Breast epithelium (tissue), 4 donors: ENCODE results near the gene PRKD3. TPM values are rescaled to one million over a fixed set of nuclear protein-coding genes. Genes with fewer than 3 reads are reported as not detected.

Experiments used
- DNase-seq, 2 donors: peaks; one replicate each; pipeline ENCODE4 v3.0.0-alpha.2; 2019; ENCODE audit warnings: low spot score in 2 of 2
- H3K27ac ChIP-seq, 2 donors: fragments of 200-600 bp; sonication (generic) in 1 of 2; one replicate each; pipeline ENCODE4 v1.5.1; 2016 to 2019; ENCODE audit warnings: mild to moderate bottlenecking in 1 of 2
- H3K27me3 ChIP-seq, 2 donors: fragments of 200-600 bp; sonication (generic) in 1 of 2; one replicate each; pipeline versions ENCODE4 v1.5.1 to v1.6.0; 2017 to 2019; ENCODE audit warnings: control low read depth in 1 of 2, mild to moderate bottlenecking in 1 of 2
- H3K36me3 ChIP-seq: fragments of 200-600 bp; one replicate; pipeline ENCODE4 v1.5.1; 2019
- H3K4me1 ChIP-seq, 2 donors: fragments of 200-600 bp; sonication (generic); one replicate each; pipeline ENCODE4 v1.5.1; 2016 to 2019; ENCODE audit warnings: control low read depth in 1 of 2
- H3K4me3 ChIP-seq, 3 donors: fragments of 200-600 bp; sonication (generic); 1 replicate in 2 of 3; 2 replicates in 1 of 3; pipeline ENCODE4 v1.5.1; 2016 to 2019; ENCODE audit warnings: mild to moderate bottlenecking in 3 of 3, moderate library complexity in 2 of 3
- H3K9me3 ChIP-seq, 2 donors: fragments of 200-600 bp; sonication (generic) in 1 of 2; one replicate each; pipeline ENCODE4 v1.5.1; 2016 to 2019; ENCODE audit warnings: control low read depth in 1 of 2
- CTCF ChIP-seq, 3 donors: fragments of 450-650 bp; IDR thresholded peaks; one replicate each; pipeline ENCODE4 v1.5.1; 2016 to 2017; ENCODE audit warnings: antibody characterized with exemption in 3 of 3, mild to moderate bottlenecking in 3 of 3, moderate library complexity in 3 of 3
- POLR2A ChIP-seq: fragments of 450-650 bp; IDR thresholded peaks from one replicate; pipeline ENCODE4 v1.6.1; 2016; ENCODE audit warnings: antibody characterized with exemption, mild to moderate bottlenecking, moderate library complexity
- POLR2AphosphoS5 ChIP-seq, 3 donors: sonication (generic); formaldehyde crosslinking; IDR thresholded peaks; one replicate each; pipeline ENCODE4 v1.6.1; 2017; ENCODE audit warnings: antibody characterized with exemption in 3 of 3
- intact Hi-C: fragments of 100-400 bp; cut with DNase I; formaldehyde crosslinking; loops from one replicate; pipeline ENCODE4 v1.15.1; 2023; ENCODE audit warnings: low total_unique reads
- total RNA-seq, 3 donors: library from RNA; depleted of rRNA; stranded (reverse); fragments of >200 nt; gene quantifications; one replicate each; pipeline ENCODE4 v1.1.0, GENCODE V29; 2016

PRKD3 gene
- total RNA-seq, 3 donors from 2014 or later: 46.5 to 57.4 (median 56.2) TPM

GRCh38 chr2:37287966-37288365, 36.7 kb downstream of the PRKD3 start:
- no peak for TF ChIP-seq POLR2A
- no peak for TF ChIP-seq POLR2AphosphoS5 (IDR thresholded peaks at IDR 0.05)
- no peak for TF ChIP-seq CTCF (IDR thresholded peaks at IDR 0.05)
- no peaks in the 10 kb centered on the region for H3K36me3 ChIP-seq
- intact Hi-C loops: no loop called here

GRCh38 chr2:37284381-37284780, 40.3 kb downstream of the PRKD3 start:
- H3K27me3 ChIP-seq: no peaks in the 10 kb centered on the region
- H3K27ac ChIP-seq: no peak overlapping the region
- TF ChIP-seq POLR2A (no peak), CTCF (IDR thresholded peaks at IDR 0.05) (no peak), POLR2AphosphoS5 (IDR thresholded peaks at IDR 0.05) (no peak)
- no peaks in the 10 kb centered on the region for H3K36me3 ChIP-seq
- intact Hi-C loops: no loop called here
- H3K4me1 ChIP-seq: no peaks in the 10 kb centered on the region
- no peak for DNase-seq
- no peaks in the 10 kb centered on the region for H3K9me3 ChIP-seq
- no peak overlapping the region for H3K4me3 ChIP-seq

More at GRCh38 chr2:37287966-37288365, 36.7 kb downstream of the PRKD3 start:
- DNase-seq: no peak
- Histone ChIP-seq H3K9me3 (no peaks in the 10 kb centered on the region), H3K4me3 (no peak overlapping the region), H3K27me3 (no peaks in the 10 kb centered on the region), H3K4me1 (no peaks in the 10 kb centered on the region), H3K27ac (no peak overlapping the region)

GRCh38 chr2:37283207-37283606, 41.4 kb downstream of the PRKD3 start:
- TF ChIP-seq POLR2A (no peak), CTCF (IDR thresholded peaks at IDR 0.05) (no peak), POLR2AphosphoS5 (IDR thresholded peaks at IDR 0.05) (no peak)
- Histone ChIP-seq H3K9me3 (no peaks in the 10 kb centered on the region), H3K4me1 (no peaks in the 10 kb centered on the region), H3K27me3 (no peaks in the 10 kb centered on the region), H3K4me3 (no peak overlapping the region), H3K36me3 (no peaks in the 10 kb centered on the region), H3K27ac (no peak overlapping the region)
- DNase-seq: no peak
- intact Hi-C loops: no loop called here

- H3K4me1 ChIP-seq: no peaks in the 10 kb centered on the region
- no peak overlapping the region for H3K4me3 ChIP-seq
- H3K36me3 ChIP-seq: no peaks in the 10 kb centered on the region
- H3K27ac ChIP-seq: no peak overlapping the region
- no peak for DNase-seq
- intact Hi-C loops: no loop called here
- H3K27me3 ChIP-seq: no peaks in the 10 kb centered on the region
- H3K9me3 ChIP-seq: no peaks in the 10 kb centered on the region
- no peak for TF ChIP-seq POLR2AphosphoS5 (IDR thresholded peaks at IDR 0.05)
- no peak for TF ChIP-seq CTCF (IDR thresholded peaks at IDR 0.05)
- TF ChIP-seq POLR2A: no peak
Measured at GRCh38 chr2:37282746-37283145, 41.9 kb downstream of the PRKD3 start.

GRCh38 chr2:37281916-37282315, 42.7 kb downstream of the PRKD3 start:
- Histone ChIP-seq H3K27ac (no peak overlapping the region), H3K4me1 (no peaks in the 10 kb centered on the region), H3K36me3 (no peaks in the 10 kb centered on the region), H3K4me3 (no peak overlapping the region), H3K27me3 (no peaks in the 10 kb centered on the region), H3K9me3 (no peaks in the 10 kb centered on the region)
- TF ChIP-seq CTCF (IDR thresholded peaks at IDR 0.05) (no peak), POLR2A (no peak), POLR2AphosphoS5 (IDR thresholded peaks at IDR 0.05) (no peak)
- intact Hi-C loops: no loop called here
- no peak for DNase-seq
